Neural progenitor cell (in vitro differentiated cells): ENCODE measurements around the gene CRY2. TPM values are rescaled to one million over a fixed set of nuclear protein-coding genes. Genes with fewer than 3 reads are reported as not detected.

Experiments used
- DNase-seq: peaks from one replicate; pipeline ENCODE4 v3.0.0-alpha.2; 2016; ENCODE audit warnings: low spot score
- H2AFZ ChIP-seq: fragments of 200-600 bp; sonication (generic); replicated peaks from 2 replicates; pipeline ENCODE4 v1.6.1; 2016; ENCODE audit warnings: antibody characterized with exemption
- H3F3A ChIP-seq: fragments of 200-600 bp; sonication (generic); 2 replicates; pipeline ENCODE4 v1.6.1; 2016; ENCODE audit warnings: antibody characterized with exemption, low read depth
- H3K27ac ChIP-seq: fragments of 200-600 bp; sonication (generic); 2 replicates; pipeline ENCODE4 v1.5.1; 2016; ENCODE audit warnings: mild to moderate bottlenecking
- H3K27me3 ChIP-seq: fragments of 200-600 bp; sonication (generic); 2 replicates; pipeline ENCODE4 v1.6.1; 2016; ENCODE audit warnings: mild to moderate bottlenecking, moderate library complexity
- H3K36me3 ChIP-seq: fragments of 200-600 bp; sonication (generic); 2 replicates; pipeline ENCODE4 v1.5.1; 2016
- H3K4me1 ChIP-seq: fragments of 200-600 bp; sonication (generic); 2 replicates; pipeline ENCODE4 v1.6.1; 2016; ENCODE audit warnings: mixed run types
- H3K4me2 ChIP-seq: fragments of 200-600 bp; sonication (generic); 2 replicates; pipeline ENCODE4 v1.6.1; 2016
- H3K4me3 ChIP-seq: fragments of 200-600 bp; sonication (generic); 2 replicates; pipeline ENCODE4 v1.5.1; 2016
- H3K79me2 ChIP-seq: fragments of 200-600 bp; sonication (generic); 2 replicates; pipeline ENCODE4 v1.6.1; 2016; ENCODE audit warnings: low read depth
- H3K9ac ChIP-seq: fragments of 200-600 bp; sonication (generic); 2 replicates; pipeline ENCODE4 v1.6.1; 2016
- H3K9me3 ChIP-seq: fragments of 200-600 bp; sonication (generic); 2 replicates; pipeline ENCODE4 v1.5.1; 2016; ENCODE audit warnings: low read depth
- H4K20me1 ChIP-seq: fragments of 200-600 bp; sonication (generic); 2 replicates; pipeline ENCODE4 v1.6.1; 2016; ENCODE audit warnings: low read depth
- H3K27ac Mint-ChIP-seq: 3 replicates; pipeline ENCODE4 v1.8.0; 2021; ENCODE audit warnings: mixed read lengths
- H3K27me3 Mint-ChIP-seq: 2 replicates; pipeline ENCODE4 v1.8.0; 2022; ENCODE audit warnings: low read depth, mild to moderate bottlenecking, inconsistent platforms, moderate library complexity, mixed read lengths; ENCODE audit not compliant: insufficient read depth
- H3K36me3 Mint-ChIP-seq: 3 replicates; pipeline ENCODE4 v1.8.0; 2021; ENCODE audit warnings: mixed read lengths
- H3K4me1 Mint-ChIP-seq: 3 replicates; pipeline ENCODE4 v1.8.0; 2021; ENCODE audit warnings: mixed read lengths
- H3K4me3 Mint-ChIP-seq: 3 replicates; pipeline ENCODE4 v1.8.0; 2021; ENCODE audit warnings: mild to moderate bottlenecking, moderate library complexity, mixed read lengths
- H3K9me3 Mint-ChIP-seq: 3 replicates; pipeline ENCODE4 v1.8.0; 2020; ENCODE audit warnings: mixed read lengths
- EZH2 ChIP-seq: fragments of 200-600 bp; sonication (generic); IDR thresholded peaks from 2 replicates; pipeline ENCODE4 v1.6.1; 2017; ENCODE audit warnings: antibody characterized with exemption, mild to moderate bottlenecking, moderate library complexity
- EZH2phosphoT487 ChIP-seq: fragments of 200-600 bp; sonication (generic); IDR thresholded peaks from 2 replicates; pipeline ENCODE4 v1.6.1; 2017; ENCODE audit warnings: antibody characterized with exemption
- total RNA-seq: library from RNA; depleted of rRNA; stranded (reverse); fragments of >200 nt; gene quantifications from 2 replicates; pipeline ENCODE4 v1.2.3, GENCODE V29; 2015; ENCODE audit warnings: low replicate concordance
- TF ChIP-seq, protein P1 (sequence below): fragments of 200-600 bp; sonication (generic); IDR thresholded peaks from 2 replicates; pipeline ENCODE4 v1.5.1; 2017; ENCODE audit warnings: antibody characterized with exemption, mild to moderate bottlenecking

The CRY2 gene
- total RNA-seq, 1 donor from 2014 or later = 15.8 TPM

DNA sequence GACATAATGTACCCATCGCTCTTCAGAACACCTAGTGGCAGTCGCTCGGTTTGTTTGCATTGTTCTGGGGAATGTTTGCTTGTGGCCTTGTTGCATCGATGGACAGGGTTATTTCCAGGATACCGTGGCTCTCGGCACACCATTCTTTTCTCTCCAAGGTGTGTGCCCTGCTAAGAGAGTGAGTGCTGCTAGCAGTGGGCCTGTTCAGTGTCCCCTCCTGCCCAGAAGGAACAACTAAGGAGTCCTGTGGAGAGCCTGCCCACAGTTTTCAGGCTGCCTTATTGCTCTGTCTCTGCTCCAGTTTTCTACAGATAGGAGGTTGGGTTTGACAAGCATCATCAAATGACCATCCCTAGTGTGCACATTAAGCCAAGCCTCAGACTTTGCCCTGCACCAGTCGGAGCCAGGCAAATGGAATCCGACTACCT is 1.4 kb downstream of the CRY2 start:
- Histone ChIP-seq H3K36me3 (no peaks in the 10 kb centered on the region), H3F3A (peaks cover 7% of the 10 kb centered on the region), H3K79me2 (peaks cover 23% of the 10 kb centered on the region), H3K9me3 (no peaks in the 10 kb centered on the region), H4K20me1 (peaks cover 60% of the 10 kb centered on the region), H3K9ac (no peak overlapping the region), H3K27me3 (peaks cover 34% of the 10 kb centered on the region), H3K4me1 (peaks cover 7% of the 10 kb centered on the region), H2AFZ (no peak overlapping the region), H3K4me2 (peak overlapping the region; percentile 85), H3K27ac (no peak overlapping the region), H3K4me3 (peak overlapping the region; percentile 86)
- no peak overlapping the region for H3K27ac Mint-ChIP-seq
- DNase-seq = no peak
- peaks cover 13% of the 10 kb centered on the region for H3K27me3 Mint-ChIP-seq
- H3K9me3 Mint-ChIP-seq = no peaks in the 10 kb centered on the region
- TF ChIP-seq EZH2 (no peak), EZH2phosphoT487 (no peak)
- H3K4me1 Mint-ChIP-seq = peaks cover 19% of the 10 kb centered on the region
- H3K4me3 Mint-ChIP-seq = peak overlapping the region; percentile 88
- no peaks in the 10 kb centered on the region for H3K36me3 Mint-ChIP-seq

DNA sequence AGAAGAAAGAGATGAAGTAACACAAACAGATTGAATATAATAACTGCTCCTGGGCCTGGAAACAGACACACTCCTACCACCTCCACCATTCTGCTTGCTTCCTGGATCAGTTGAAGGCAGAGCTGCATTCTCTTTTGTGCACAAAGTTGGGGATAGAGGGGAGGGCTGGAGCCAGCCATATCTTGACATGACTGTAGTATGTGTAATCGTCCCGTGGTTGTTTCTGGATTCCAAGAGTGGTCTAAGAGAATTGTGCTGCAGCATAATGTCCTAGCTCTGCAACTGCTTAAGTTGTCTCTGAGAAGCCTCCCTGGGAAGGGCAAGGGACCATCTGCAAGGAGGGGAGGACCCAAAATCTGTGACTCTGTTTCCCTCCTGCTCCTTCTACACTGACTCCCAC is 3.2 kb downstream of the CRY2 start:
- Histone ChIP-seq H3K9ac (no peak overlapping the region), H4K20me1 (peaks cover 75% of the 10 kb centered on the region), H3K79me2 (peaks cover 30% of the 10 kb centered on the region), H3K27ac (no peak overlapping the region), H3K36me3 (no peaks in the 10 kb centered on the region), H3K4me1 (peaks cover 15% of the 10 kb centered on the region), H3F3A (peaks cover 7% of the 10 kb centered on the region), H3K9me3 (no peaks in the 10 kb centered on the region), H3K27me3 (peaks cover 16% of the 10 kb centered on the region), H2AFZ (no peak overlapping the region), H3K4me3 (no peak overlapping the region), H3K4me2 (no peak overlapping the region)
- peaks cover 25% of the 10 kb centered on the region for H3K4me1 Mint-ChIP-seq
- no peak for DNase-seq
- H3K27me3 Mint-ChIP-seq = peaks cover 10% of the 10 kb centered on the region
- H3K36me3 Mint-ChIP-seq = peaks cover 1% of the 10 kb centered on the region
- TF ChIP-seq EZH2 = no peak
- TF ChIP-seq EZH2phosphoT487 = no peak
- TF ChIP-seq, protein P1, sequence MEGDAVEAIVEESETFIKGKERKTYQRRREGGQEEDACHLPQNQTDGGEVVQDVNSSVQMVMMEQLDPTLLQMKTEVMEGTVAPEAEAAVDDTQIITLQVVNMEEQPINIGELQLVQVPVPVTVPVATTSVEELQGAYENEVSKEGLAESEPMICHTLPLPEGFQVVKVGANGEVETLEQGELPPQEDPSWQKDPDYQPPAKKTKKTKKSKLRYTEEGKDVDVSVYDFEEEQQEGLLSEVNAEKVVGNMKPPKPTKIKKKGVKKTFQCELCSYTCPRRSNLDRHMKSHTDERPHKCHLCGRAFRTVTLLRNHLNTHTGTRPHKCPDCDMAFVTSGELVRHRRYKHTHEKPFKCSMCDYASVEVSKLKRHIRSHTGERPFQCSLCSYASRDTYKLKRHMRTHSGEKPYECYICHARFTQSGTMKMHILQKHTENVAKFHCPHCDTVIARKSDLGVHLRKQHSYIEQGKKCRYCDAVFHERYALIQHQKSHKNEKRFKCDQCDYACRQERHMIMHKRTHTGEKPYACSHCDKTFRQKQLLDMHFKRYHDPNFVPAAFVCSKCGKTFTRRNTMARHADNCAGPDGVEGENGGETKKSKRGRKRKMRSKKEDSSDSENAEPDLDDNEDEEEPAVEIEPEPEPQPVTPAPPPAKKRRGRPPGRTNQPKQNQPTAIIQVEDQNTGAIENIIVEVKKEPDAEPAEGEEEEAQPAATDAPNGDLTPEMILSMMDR = no peak
- no peaks in the 10 kb centered on the region for H3K9me3 Mint-ChIP-seq
- H3K4me3 Mint-ChIP-seq = no peak overlapping the region
- no peak overlapping the region for H3K27ac Mint-ChIP-seq

DNA sequence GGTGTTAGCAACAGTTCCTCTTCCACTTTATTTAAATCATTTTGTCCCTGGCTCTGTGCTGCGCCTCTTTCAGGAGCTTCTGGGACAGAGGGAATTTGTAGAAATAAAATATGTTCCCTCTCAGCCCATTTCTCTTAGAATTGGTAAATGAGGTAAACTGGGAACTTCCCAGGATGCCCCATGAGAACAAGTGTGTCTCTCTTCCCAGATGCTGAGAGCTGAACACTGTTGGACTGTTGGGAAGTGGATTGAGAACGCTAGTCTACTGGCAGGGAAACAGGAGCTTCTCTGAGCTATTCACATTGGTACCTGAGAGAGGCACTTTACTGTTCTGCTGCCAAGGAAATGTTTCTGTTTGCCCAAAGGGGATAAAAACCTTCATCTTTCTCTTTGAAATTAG is 4.0 kb downstream of the CRY2 start:
- Histone ChIP-seq H3F3A (peaks cover 7% of the 10 kb centered on the region), H3K9me3 (no peaks in the 10 kb centered on the region), H3K79me2 (peaks cover 30% of the 10 kb centered on the region), H3K36me3 (no peaks in the 10 kb centered on the region), H3K27me3 (peaks cover 8% of the 10 kb centered on the region), H3K4me3 (no peak overlapping the region), H3K4me1 (peaks cover 15% of the 10 kb centered on the region), H2AFZ (no peak overlapping the region), H3K27ac (no peak overlapping the region), H4K20me1 (peaks cover 75% of the 10 kb centered on the region), H3K9ac (no peak overlapping the region), H3K4me2 (no peak overlapping the region)
- Mint-ChIP-seq H3K4me1 (peaks cover 26% of the 10 kb centered on the region), H3K27ac (no peak overlapping the region), H3K27me3 (peaks cover 10% of the 10 kb centered on the region), H3K9me3 (no peaks in the 10 kb centered on the region), H3K36me3 (peaks cover 2% of the 10 kb centered on the region), H3K4me3 (peak overlapping the region; percentile 15)
- TF ChIP-seq, protein P1 = no peak
- no peak for TF ChIP-seq EZH2phosphoT487
- no peak for TF ChIP-seq EZH2
- DNase-seq = no peak

DNA sequence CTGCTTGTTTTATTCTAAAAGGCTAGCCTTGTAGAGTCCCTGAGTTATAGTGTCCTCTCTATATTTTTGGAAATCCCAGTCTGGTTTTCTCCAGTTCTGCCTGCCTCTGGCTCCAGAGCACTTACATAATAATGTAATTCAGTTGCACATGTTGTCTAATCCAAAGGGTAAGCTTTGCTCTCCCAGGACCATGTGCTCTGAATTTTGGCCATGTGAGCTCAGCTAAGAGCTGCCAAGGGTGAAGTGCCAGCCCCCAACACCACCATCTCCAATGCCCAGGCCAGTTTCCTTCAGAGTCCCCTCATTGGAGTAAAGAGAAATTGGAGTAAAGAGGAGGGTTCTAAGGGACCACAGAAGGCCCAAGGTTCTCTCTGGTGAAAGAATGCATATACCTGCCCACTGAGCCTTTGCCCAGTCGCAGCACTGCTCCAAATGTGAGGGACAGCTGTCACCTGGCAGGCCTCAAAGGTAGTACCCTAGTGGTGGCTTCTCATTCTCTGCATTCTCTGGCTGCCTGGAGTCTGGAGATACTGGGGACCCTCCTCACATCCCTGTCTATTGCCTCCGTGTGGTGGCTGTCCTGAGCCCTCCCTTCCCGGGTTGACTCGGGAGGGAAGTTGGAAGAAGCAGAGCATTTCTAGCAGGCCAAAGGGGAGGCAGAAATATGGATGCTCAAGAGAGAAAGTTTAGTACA is 4.9 kb downstream of the CRY2 start:
- peaks cover 75% of the 10 kb centered on the region for H4K20me1 ChIP-seq
- H3K36me3 ChIP-seq = no peaks in the 10 kb centered on the region
- no peak overlapping the region for H3K4me2 ChIP-seq
- no peak overlapping the region for H3K4me3 Mint-ChIP-seq
- H3K27me3 ChIP-seq = no peaks in the 10 kb centered on the region
- no peak for DNase-seq
- H3K27ac ChIP-seq = no peak overlapping the region
- H3K79me2 ChIP-seq = peaks cover 30% of the 10 kb centered on the region
- H3K36me3 Mint-ChIP-seq = peaks cover 5% of the 10 kb centered on the region
- no peak overlapping the region for H3K27ac Mint-ChIP-seq
- no peak overlapping the region for H2AFZ ChIP-seq
- H3K4me3 ChIP-seq = no peak overlapping the region
- H3K9me3 Mint-ChIP-seq = no peaks in the 10 kb centered on the region
- H3K4me1 ChIP-seq = peaks cover 15% of the 10 kb centered on the region
- peak overlapping the region; percentile 6 for H3K9ac ChIP-seq
- H3F3A ChIP-seq = peaks cover 7% of the 10 kb centered on the region
- peaks cover 24% of the 10 kb centered on the region for H3K4me1 Mint-ChIP-seq
- no peaks in the 10 kb centered on the region for H3K9me3 ChIP-seq
- TF ChIP-seq EZH2 = no peak
- no peak for TF ChIP-seq EZH2phosphoT487
- TF ChIP-seq, protein P1 = no peak
- H3K27me3 Mint-ChIP-seq = peaks cover 4% of the 10 kb centered on the region
